Activated naive CD4-positive, alpha-beta T cell treated with anti-CD3 and anti-CD28 coated beads, Interleukin-2, amount 50 U/mL, for 24 hours (primary cell): Measurements from ENCODE around the gene OR51A4.

Experiments
- H3K27ac Mint-ChIP-seq: one replicate; pipeline ENCODE4 v1.8.0; 2021; ENCODE audit warnings: mild to moderate bottlenecking, mixed read lengths
- H3K27me3 Mint-ChIP-seq: one replicate; pipeline ENCODE4 v1.8.0; 2021; ENCODE audit warnings: mixed read lengths
- H3K36me3 Mint-ChIP-seq: one replicate; pipeline ENCODE4 v1.8.0; 2021; ENCODE audit warnings: mixed read lengths
- H3K4me1 Mint-ChIP-seq: one replicate; pipeline ENCODE4 v1.8.0; 2021; ENCODE audit warnings: mixed read lengths
- H3K4me3 Mint-ChIP-seq: one replicate; pipeline ENCODE4 v1.8.0; 2021; ENCODE audit warnings: mild to moderate bottlenecking, mixed read lengths
- H3K9me3 Mint-ChIP-seq: one replicate; pipeline ENCODE4 v1.8.0; 2021; ENCODE audit warnings: mixed read lengths

Gene OR51A4

DNA sequence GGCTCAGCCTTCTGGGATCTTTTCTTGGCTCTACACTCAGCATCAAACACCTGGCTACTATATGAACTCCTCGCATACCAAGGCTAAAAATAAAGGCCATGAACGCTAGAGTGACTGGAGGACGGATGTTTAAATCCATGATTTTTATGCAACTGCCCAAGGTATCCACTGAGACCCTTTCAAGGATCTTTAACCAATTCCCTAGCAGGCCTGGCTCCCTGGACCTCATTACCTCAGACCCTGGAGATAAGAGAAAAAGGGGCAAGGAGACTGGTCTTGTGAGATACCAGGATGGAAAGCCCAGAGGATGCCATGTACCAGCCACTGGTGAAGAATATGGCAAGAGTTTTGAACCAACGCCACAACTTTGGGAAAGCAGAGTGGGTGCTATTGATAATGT is 28.2 kb downstream of the OR51A4 start, which contains the start of gene OR51G2:
OR51G2 (minus strand) TSS at position 101 of the 400 bp plus-strand sequence. CDS start 3,687 bp downstream, outside the sequence.
- Mint-ChIP-seq H3K27ac (no peak within 1 kb of the TSS), H3K27me3 (peaks cover 6% of the 10 kb centered on the region), H3K36me3 (no peaks in the 10 kb centered on the region), H3K4me1 (no peaks in the 10 kb centered on the region), H3K9me3 (no peaks in the 10 kb centered on the region), H3K4me3 (no peak within 1 kb of the TSS)

- Mint-ChIP-seq H3K36me3 (no peaks in the 10 kb centered on the region), H3K27ac (no peak overlapping the region), H3K4me3 (no peak overlapping the region), H3K9me3 (no peaks in the 10 kb centered on the region), H3K27me3 (peaks cover 7% of the 10 kb centered on the region), H3K4me1 (no peaks in the 10 kb centered on the region)
Measured at GRCh38 chr11:4916581-4916980, 30.8 kb downstream of the OR51A4 start.

GRCh38 chr11:4903484-4903883 is 43.9 kb downstream of the OR51A4 start, which contains the start of gene OR51A7:
OR51A7 (plus strand) TSS chr11:4903783; CDS start chr11:4907370, 3,587 bp downstream.
- Mint-ChIP-seq H3K27ac (no peak within 1 kb of the TSS), H3K4me3 (no peak within 1 kb of the TSS), H3K9me3 (peaks cover 5% of the 10 kb centered on the region), H3K4me1 (no peaks in the 10 kb centered on the region), H3K27me3 (peaks cover 3% of the 10 kb centered on the region), H3K36me3 (no peaks in the 10 kb centered on the region)
